Smooth muscle cell (in vitro differentiated cells): ENCODE measurements around the gene RPH3AL. TPM values are rescaled to one million over a fixed set of nuclear protein-coding genes. Genes with fewer than 3 reads are reported as not detected.
"Not testable (repeated sequence)": the region's sequence is repeated elsewhere in the genome, so short reads cannot be mapped to it uniquely, and the experiment has no call there.

Experiments
- DNase-seq: peaks from one replicate; lab custom pipeline; 2025; ENCODE audit not compliant: unreplicated experiment; lab: John Stamatoyannopoulos, UW
- H2AFZ ChIP-seq: fragments of 200-600 bp; sonication (generic); 2 replicates; pipeline ENCODE4 v1.6.0; 2016; ENCODE audit warnings: antibody characterized with exemption, low read depth, mild to moderate bottlenecking
- H3F3A ChIP-seq: fragments of 200-600 bp; sonication (generic); 2 replicates; pipeline ENCODE4 v1.6.0; 2017; ENCODE audit warnings: antibody characterized with exemption, low read depth
- H3K27ac ChIP-seq: fragments of 200-600 bp; sonication (generic); 2 replicates; pipeline ENCODE4 v1.5.1; 2016; ENCODE audit warnings: low read depth, mild to moderate bottlenecking
- H3K27me3 ChIP-seq: fragments of 200-600 bp; sonication (generic); 2 replicates; pipeline ENCODE4 v1.6.1; 2016; ENCODE audit warnings: low read depth, mild to moderate bottlenecking
- H3K36me3 ChIP-seq: fragments of 200-600 bp; sonication (generic); 2 replicates; pipeline ENCODE4 v1.5.1; 2016; ENCODE audit warnings: low read depth
- H3K4me1 ChIP-seq: fragments of 200-600 bp; sonication (generic); 2 replicates; pipeline ENCODE4 v1.5.1; 2016; ENCODE audit warnings: low read depth
- H3K4me2 ChIP-seq: fragments of 200-600 bp; sonication (generic); 2 replicates; pipeline ENCODE4 v1.6.0; 2016; ENCODE audit warnings: mild to moderate bottlenecking
- H3K4me3 ChIP-seq: fragments of 200-600 bp; sonication (generic); 2 replicates; pipeline ENCODE4 v1.5.1; 2016; ENCODE audit warnings: mild to moderate bottlenecking
- H3K79me2 ChIP-seq: fragments of 200-600 bp; sonication (generic); 2 replicates; pipeline ENCODE4 v1.6.0; 2016; ENCODE audit warnings: low read depth, mild to moderate bottlenecking
- H3K9ac ChIP-seq: fragments of 200-600 bp; sonication (generic); 2 replicates; pipeline ENCODE4 v1.6.0; 2016; ENCODE audit warnings: low read depth
- H3K9me3 ChIP-seq: fragments of 200-600 bp; sonication (generic); replicated peaks from 2 replicates; pipeline ENCODE4 v1.5.1; 2016; ENCODE audit warnings: low read depth
- H4K20me1 ChIP-seq: fragments of 200-600 bp; sonication (generic); 2 replicates; pipeline ENCODE4 v1.6.0; 2016; ENCODE audit warnings: low read depth
- WGBS: methylation state at CpG from one replicate; pipeline ENCODE4 v1.1.7; 2016; ENCODE audit warnings: low lambda C conversion rate; 5-methylcytosine and 5-hydroxymethylcytosine counted together
- polyA plus RNA-seq: library from polyadenylated mRNA; unstranded; fragments of >200 nt; fragmentation: Nextera tagmentation; extraction: Ambion mirVana; gene quantifications from 2 replicates; pipeline ENCODE4 v1.2.1, GENCODE V29; 2016
- total RNA-seq: library from RNA; depleted of rRNA; stranded (reverse); fragments of >200 nt; gene quantifications from 2 replicates; pipeline ENCODE4 v1.2.3, GENCODE V29; 2014
- TF ChIP-seq, protein P1 (sequence below): fragments of 200-600 bp; sonication (generic); IDR thresholded peaks from 2 replicates; pipeline ENCODE4 v1.5.1; 2017; ENCODE audit warnings: borderline replicate concordance, mild to moderate bottlenecking, antibody characterized with exemption; ENCODE audit not compliant: insufficient read depth, poor library complexity, severe bottlenecking

The RPH3AL gene
- total and polyA plus RNA-seq, 2 experiments from 2014 or later, result 1.8 to 3.3 TPM

DNA sequence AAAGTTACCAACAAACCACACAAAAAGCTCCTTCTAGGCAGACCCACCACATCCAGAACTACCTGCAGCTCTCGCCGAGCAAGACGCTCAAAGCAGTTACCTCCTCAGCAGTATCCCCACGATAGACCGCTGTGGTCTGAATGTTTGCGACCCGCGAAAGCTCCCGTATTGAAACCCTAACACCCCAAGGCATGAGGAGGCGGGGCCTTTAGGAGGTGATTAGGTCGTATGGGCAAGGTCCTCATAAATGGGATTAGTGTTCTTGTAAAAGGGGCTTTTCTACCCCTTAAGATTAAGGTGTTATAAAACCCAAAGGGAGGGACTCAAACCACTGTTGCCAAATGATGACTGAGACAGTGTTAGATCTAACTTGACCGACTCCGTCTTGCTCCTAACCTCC, 19.0 kb upstream of the RPH3AL start:
- Histone ChIP-seq H2AFZ (no peak overlapping the region), H3K27ac (no peak overlapping the region), H3K4me3 (no peak overlapping the region), H3K4me2 (no peak overlapping the region), H3K79me2 (no peaks in the 10 kb centered on the region), H3K9ac (no peak overlapping the region), H4K20me1 (no peaks in the 10 kb centered on the region), H3K4me1 (no peaks in the 10 kb centered on the region), H3K36me3 (no peaks in the 10 kb centered on the region), H3K27me3 (no peaks in the 10 kb centered on the region), H3F3A (no peaks in the 10 kb centered on the region), H3K9me3 (peaks cover 5% of the 10 kb centered on the region)
- no peak for DNase-seq
- TF ChIP-seq, protein P1, sequence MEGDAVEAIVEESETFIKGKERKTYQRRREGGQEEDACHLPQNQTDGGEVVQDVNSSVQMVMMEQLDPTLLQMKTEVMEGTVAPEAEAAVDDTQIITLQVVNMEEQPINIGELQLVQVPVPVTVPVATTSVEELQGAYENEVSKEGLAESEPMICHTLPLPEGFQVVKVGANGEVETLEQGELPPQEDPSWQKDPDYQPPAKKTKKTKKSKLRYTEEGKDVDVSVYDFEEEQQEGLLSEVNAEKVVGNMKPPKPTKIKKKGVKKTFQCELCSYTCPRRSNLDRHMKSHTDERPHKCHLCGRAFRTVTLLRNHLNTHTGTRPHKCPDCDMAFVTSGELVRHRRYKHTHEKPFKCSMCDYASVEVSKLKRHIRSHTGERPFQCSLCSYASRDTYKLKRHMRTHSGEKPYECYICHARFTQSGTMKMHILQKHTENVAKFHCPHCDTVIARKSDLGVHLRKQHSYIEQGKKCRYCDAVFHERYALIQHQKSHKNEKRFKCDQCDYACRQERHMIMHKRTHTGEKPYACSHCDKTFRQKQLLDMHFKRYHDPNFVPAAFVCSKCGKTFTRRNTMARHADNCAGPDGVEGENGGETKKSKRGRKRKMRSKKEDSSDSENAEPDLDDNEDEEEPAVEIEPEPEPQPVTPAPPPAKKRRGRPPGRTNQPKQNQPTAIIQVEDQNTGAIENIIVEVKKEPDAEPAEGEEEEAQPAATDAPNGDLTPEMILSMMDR, result no peak
- 89% methylated on average over 13 of the region's 13 CpGs for WGBS

DNA sequence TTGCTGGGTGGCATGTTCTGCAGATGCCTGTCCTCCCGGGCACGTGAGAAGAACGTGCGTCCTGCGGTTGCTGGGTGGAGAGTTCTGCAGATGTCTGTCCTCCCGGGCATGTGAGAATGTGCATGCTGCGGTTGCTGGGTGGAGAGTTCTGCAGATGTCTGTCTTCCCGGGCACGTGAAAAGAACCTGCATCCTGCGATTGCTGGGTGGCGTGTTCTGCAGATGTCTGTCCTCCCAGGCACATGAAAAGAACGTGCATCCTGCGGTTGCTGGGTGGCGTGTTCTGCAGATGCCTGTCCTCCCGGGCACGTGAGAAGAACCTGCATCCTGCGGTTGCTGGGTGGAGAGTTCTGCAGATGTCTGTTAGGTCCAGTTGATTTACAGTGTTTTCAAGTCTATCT, 15.0 kb upstream of the RPH3AL start:
- H3K4me3 ChIP-seq, DNase-seq, H3K4me1 ChIP-seq, H3K27ac ChIP-seq, H3K36me3 ChIP-seq, H4K20me1 ChIP-seq, H3F3A ChIP-seq, H3K4me2 ChIP-seq, H3K9me3 ChIP-seq, H3K9ac ChIP-seq, H2AFZ ChIP-seq, H3K27me3 ChIP-seq, H3K79me2 ChIP-seq: not testable (repeated sequence)
- WGBS, result 89% methylated on average over 17 of the region's 17 CpGs

DNA sequence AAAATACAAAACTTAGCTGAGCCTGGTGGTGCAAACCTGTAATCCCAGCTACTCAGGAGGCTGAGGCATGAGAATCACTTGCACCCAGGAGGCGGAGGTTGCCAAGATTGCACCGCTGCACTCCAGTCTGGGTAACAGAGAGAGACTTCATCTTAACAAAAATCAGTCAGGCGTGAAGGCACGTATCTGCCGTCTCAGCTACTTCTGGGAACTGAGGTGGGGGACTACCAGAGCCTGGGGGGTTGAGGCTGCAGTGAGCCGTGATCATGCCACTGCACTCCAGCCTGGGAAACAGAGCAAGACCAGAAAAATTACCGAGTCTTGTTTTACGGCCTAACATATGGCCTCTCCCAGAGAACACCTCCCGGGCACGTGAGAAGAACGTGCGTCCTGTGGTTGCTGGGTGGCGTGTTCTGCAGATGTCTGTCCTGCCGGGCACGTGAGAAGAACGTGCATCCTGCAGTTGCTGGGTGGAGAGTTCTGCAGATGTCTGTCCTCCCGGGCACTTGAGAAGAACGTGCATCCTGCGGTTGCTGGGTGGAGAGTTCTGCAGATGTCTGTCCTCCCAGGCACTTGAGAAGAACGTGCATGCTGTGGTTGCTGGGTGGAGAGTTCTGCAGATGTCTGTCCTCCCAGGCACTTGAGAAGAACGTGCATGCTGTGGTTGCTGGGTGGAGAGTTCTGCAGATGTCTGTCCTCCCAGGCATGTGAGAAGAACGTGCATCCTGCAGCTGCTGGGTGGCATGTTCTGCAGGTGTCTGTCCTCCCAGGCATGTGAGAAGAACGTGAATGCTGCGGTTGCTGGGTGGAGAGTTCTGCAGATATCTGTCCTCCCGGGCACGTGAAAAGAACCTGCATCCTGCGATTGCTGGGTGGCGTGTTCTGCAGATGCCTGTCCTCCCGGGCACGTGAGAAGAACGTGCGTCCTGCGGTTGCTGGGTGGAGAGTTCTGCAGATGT, 14.3 kb upstream of the RPH3AL start:
- not testable (repeated sequence) for H3K4me1 ChIP-seq, H3K4me3 ChIP-seq, H3K79me2 ChIP-seq, H2AFZ ChIP-seq, H3K27me3 ChIP-seq, H3K9ac ChIP-seq, H3K4me2 ChIP-seq, H3K36me3 ChIP-seq, H3F3A ChIP-seq, H3K27ac ChIP-seq, H3K9me3 ChIP-seq, DNase-seq, H4K20me1 ChIP-seq
- 87% methylated on average over 33 of the region's 33 CpGs for WGBS

DNA sequence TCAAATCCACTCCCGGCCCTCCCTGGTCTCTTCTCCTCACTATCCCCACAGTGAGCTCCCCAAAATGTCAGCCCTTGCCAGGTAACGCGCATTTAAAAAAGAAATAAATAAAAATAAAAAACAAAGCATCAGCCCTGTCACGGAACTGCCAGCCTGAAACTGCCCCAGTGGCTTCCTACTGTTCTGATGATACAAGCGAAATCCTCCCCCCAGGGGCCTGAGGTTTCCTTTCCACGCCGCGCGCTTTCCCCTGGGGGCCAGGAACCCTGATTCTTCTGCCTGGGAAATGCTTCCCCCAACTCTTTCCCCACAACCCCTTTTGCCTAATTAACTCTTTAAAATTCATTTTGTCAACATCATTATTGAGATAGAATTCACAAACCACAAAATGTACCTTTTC, 12.2 kb upstream of the RPH3AL start:
- H4K20me1 ChIP-seq, result no peaks in the 10 kb centered on the region
- H3K27ac ChIP-seq, result no peak overlapping the region
- H3K9me3 ChIP-seq, result peaks cover 5% of the 10 kb centered on the region
- no peaks in the 10 kb centered on the region for H3F3A ChIP-seq
- H3K4me1 ChIP-seq, result no peaks in the 10 kb centered on the region
- no peaks in the 10 kb centered on the region for H3K79me2 ChIP-seq
- DNase-seq, result no peak
- H3K4me3 ChIP-seq, result no peak overlapping the region
- whole genome bisulfite sequencing, result 97% methylated on average over 9 of the region's 9 CpGs
- no peak overlapping the region for H2AFZ ChIP-seq
- TF ChIP-seq, protein P1, result no peak
- no peaks in the 10 kb centered on the region for H3K36me3 ChIP-seq
- H3K27me3 ChIP-seq, result no peaks in the 10 kb centered on the region
- no peak overlapping the region for H3K4me2 ChIP-seq
- H3K9ac ChIP-seq, result no peak overlapping the region
